NCI-H2196 (cell line): ENCODE data around the gene FILIP1.

ENCODE experiments used
- DNase-seq: peaks from one replicate; lab custom pipeline; 2025; ENCODE audit not compliant: unreplicated experiment; lab: John Stamatoyannopoulos, UW

FILIP1 gene

DNA sequence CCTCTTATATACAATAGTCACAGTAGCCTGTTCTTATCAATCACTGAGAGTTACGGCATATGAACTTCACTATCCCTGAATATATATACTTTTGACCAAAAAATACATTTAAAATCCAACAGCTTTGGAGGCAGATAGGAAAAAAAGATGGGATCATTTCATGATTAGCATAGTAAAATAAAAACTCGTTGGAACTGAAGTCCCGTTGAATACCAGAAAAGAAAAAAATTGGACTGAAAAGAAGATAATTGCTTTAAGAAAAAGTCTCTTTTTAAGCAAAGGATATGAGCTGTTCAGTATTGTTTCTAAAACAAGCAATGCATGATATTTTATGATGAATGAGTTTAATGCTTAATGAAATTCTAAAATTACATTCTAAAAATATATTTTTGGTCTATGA lies 4.4 kb upstream of the FILIP1 start:
- DNase-seq, result no peak

- DNase-seq, result no peak
Measured at GRCh38 chr6:75495011-75495410, 1.4 kb upstream of the FILIP1 start.

DNA sequence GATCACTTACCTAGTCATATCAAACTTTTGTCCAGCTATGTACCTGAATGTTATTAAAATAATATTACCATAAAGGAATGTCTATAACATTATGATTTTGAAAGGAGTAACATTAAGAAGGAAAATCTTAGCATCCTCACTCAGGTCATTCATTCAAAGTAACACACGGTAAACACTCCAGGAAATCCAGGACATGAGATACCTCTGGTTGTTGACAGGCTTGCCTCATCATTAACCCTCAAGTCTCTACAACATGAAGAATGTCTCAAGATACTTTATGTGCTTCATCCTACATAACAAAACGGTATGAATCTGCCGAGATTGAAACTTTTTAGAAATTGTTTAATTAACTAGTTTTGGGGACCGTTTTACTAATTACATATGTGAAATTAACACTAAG lies 690 bp upstream of the FILIP1 start:
- no peak for DNase-seq

DNA sequence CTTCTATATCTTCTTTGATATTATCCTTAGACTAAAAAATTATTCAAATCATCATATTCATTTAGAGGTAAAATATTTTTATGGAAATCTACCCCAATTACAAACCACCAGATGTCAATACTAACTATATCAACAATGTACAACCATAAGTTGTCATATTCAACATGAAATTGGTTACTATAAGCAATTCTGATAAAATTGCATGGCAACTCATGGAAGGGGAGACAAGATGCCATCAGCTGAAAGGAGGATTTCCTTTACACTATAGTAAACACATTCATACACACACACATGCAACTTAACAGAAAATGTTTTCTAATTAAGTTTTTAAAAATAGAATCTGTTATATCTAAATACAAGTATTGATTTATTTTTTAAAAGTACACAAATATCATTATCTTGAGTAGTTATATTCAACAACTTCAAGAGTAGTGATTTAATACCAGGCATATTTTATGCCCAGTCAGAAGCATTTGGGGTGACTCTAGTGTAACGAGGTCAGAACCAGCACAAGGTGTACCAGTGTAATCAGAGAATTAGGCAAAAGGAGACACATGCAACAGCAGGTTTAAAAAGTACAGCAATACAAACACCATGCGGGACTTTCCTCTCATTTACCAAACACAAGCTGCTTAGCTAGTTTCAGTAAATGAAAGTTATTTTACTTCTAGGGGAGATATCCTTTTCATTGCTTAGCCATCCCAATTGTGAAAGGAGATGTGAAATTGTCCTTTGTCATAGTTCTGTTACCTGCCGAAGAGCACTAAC lies 1.0 kb downstream of the FILIP1 start:
- no peak for DNase-seq

DNA sequence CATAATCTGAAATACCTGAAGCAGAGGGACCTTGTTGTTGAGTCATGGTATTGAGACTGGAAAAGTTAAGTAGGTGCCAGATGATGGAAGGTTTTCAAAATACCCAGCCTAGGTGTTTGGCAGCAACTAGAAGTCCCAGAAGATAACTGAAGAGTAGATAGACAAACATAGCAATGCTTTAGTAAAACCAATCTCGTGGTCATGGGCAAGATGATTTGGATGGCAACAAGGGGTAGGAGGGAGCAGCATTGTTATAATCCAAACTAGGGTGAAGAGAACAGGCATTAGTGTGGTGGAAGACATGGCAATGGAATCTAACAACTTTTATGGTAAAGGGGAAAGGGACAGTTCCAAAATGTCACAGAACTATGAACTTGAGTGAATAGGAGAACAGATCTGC lies 2.3 kb downstream of the FILIP1 start:
- no peak for DNase-seq

GRCh38 chr6:75490706-75491105 lies 2.9 kb downstream of the FILIP1 start:
- no peak for DNase-seq

DNA sequence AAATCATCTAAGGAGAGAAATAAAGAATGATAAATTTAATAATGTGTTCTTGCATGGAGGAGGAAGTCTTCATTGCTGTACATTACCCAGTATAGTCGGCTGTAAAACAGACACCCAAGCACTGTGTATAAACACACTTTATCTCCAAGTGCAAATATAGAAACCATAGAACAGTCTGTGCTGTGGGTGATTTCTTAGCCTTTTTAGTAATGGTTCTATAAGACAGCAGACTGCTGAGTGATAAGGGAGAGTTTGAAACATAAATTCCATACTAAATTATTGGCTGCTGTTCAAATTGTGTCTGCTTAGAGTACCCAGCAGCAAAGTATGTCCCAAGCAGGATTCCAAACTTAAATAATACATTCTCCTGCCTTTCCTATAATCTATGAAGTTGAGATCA lies 4.6 kb downstream of the FILIP1 start:
- DNase-seq, result no peak

DNA sequence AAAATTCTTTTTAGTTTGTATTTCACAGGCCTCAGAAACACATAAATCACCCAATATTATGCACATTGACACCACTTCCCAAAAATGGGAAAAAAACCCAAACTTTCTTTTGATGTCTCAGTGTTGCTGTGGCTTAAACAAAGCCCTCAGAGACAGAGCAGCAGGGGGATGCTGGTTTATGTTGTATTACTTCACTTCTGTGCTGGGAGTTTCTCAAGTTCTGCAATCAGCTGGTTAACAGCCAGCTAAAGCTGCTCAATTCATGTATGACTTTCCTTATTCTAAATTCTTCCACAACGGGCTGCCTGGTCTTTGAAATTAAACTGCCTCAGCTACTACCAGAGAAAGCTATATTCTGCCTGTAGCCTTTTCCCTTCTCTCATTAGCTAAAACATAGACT lies 5.6 kb downstream of the FILIP1 start:
- no peak for DNase-seq

DNA sequence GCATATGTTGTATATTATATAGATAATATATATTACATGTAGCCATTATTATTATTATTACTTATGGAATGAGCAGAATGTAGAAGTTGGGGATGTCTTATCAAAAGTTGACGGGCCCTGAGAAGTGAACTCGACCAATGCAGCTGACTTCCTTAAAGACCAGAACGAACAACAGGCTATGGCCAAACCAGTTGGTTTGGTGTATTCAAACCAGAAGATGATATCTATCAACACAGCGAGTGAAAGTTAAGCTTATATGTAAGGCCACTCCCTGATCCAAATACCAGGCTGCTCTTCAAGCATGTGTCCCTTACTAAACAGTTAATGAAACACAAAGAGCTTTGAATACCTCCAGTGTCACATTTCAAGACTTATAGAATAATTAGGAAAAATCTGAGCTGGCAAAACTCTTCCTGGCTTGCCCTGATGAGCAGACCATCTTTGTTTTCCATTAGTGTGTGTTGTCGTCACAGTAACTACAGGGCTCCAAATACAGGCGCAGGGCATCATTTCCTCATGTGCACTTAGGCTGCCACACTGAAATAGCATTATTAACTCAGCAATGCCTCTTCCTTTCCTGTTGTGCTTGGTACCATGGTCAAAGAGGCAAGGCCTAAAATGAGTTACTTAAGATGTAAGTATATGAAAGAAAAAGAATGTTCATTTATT lies 6.6 kb downstream of the FILIP1 start:
- DNase-seq, result no peak

DNA sequence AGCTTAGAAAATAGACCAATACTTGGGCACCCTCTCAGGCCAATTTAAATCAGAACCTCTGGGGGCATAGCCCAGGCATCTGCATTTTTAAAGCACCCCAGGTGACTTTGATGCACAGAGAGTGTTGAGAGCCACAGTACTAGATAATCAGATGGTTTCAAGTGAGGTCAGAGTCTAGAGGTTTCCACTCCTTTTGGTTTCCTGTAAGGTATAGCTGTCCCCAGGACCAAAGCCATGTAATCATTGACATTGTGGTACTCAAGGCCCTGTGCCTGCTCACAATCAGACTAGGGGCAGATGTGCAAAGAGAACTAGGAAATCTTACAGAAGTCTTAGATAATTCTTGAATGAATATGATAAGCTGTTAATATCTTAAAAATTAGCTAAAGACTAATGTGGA lies 9.1 kb downstream of the FILIP1 start:
- no peak for DNase-seq

DNA sequence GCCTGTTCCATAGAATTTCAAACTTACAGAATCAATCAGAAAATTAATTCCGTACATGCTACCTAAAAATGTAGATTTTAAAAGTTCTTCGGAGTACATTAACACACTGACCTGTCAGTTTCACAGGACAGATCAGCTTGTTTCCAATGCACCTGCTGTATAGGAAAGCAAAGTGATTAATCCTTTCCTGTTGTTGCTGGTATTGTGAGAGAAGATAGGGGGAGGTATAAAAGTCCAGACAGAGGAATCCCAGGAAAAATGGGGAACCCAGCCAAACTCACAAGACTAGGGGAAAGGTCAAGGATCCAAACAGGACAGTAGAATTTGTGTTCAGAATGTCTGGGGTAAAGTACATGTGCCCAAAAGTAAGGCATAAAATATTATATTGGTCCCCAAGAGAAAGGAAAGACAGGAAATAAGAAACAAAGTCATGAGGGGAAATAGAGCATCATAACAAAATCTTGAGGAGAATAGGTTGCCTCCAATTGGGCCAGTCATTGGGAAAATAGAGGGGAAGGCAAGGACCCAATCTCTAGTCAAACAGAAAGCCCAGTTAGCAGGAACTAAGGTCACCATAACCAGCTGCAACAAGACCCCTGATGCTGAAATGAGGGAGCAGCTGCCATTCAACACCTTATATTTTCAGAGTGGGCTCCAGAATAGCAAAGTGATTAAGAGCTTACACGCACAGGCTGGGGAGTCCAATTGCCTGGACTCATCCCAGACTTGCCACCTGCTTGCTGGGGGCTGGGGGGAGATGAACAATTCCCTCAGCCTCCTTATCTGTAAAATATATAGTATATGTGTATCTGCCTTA lies 10.3 kb downstream of the FILIP1 start:
- no peak for DNase-seq

DNA sequence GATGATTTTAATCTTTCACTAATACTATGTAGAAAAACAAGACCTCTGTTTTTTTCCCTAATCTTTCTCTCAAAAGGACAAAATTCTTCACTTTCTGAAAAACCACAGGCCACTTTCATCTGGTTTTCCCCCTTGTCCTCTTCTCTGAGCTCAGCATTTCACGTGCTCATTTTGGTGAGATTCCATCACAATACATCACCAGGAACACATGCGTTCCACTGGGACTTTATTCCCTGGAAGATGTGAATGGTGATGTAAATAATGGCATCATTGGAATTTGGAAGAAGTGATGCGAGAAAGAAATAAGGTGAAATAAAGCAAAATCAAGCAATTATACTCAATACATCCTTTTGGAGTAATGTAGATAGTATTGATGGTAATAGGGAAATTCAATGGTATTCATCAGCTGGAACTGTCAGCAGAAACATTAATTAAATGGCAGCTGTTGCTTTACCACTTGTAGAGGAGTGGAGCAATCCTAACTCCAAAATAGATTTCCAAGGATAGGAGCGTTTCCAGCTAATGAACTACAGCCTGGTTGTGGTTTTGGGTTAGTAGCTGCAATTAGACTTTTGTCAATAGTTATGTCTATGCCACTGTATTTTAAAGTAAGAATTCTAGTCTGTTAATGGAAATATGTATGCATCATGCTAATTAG lies 11.5 kb downstream of the FILIP1 start:
- no peak for DNase-seq

- no peak for DNase-seq
Measured at GRCh38 chr6:75481394-75481793, 12.2 kb downstream of the FILIP1 start.

DNA sequence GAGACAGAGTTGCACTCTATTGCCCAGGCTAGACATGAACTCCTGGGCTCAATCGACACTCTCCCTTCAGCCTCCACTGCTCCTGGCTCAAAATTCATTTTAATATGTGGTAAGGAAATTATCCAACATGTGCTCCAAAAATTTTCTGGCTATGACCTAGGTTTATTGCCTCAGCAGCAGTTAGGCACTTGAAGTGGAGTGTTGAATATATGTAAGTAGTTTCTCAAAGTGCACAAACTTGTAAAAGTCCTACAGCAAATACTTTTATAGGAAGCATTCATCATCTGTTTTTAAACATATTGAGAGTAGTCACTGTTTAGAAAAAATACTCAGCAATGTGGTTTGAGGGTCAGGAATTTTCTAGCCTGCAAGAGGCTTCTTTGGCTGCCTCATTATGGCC lies 13.2 kb downstream of the FILIP1 start:
- DNase-seq, result no peak

- DNase-seq, result no peak
Measured at GRCh38 chr6:75479712-75480111, 13.9 kb downstream of the FILIP1 start.

GRCh38 chr6:75478929-75479328 lies 14.7 kb downstream of the FILIP1 start:
- DNase-seq, result no peak

DNA sequence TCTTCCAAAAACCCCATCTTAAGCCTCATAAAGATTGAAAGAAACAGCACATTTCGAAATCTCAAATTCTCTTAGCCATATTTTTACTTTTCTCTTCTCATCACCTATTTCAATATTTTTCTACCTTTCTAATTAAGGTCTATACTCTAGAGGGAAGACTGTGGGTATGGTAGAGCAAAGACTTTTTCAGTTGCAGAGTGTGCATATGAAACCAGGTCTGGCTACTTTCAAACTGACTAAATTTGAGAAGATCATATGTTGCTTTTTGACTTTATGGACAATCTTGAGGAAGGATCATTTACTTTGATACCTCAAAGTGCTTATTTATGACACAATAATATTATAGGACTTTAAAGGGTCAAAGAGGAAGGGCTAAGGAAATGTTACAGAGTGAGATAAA lies 20.7 kb downstream of the FILIP1 start:
- DNase-seq, result no peak

DNA sequence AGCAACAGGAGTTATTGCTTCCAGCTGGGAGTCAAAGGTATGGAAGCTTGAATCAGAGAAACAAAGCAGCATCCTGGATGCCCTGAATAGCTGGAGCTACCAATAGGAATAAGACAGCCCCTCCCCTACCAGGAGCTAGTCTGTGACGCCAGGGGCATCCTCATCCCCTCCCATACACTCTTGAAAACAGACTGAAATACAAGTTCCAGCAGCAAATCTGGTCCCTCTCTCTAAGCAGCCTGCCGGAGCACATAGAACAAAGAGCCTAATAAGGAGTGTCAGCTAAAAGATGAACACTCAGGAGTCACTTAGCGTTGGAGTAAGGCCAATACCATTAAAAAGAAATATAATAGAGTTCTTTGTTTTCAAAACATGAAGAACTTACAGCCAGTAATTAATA lies 25.6 kb downstream of the FILIP1 start:
- DNase-seq, result no peak

DNA sequence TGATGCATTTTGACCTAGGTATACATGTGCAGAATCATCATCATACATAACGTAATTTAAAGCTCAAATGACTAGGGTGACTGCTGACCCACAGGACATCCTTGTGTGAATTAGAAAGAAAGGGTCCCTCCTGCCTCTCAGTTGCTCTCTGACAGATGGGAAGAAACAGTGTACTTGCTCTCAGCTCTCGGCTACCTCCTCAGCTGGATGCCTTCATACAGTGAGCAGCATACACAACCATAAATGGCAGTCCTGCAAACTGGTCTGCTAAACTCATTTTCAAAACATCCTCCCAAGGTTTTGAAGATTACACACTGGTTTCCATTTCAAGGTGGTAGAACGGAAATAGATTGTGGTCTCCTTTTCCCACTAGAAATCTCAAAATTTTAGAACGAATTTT lies 26.3 kb downstream of the FILIP1 start:
- DNase-seq, result no peak

- DNase-seq, result no peak
Measured at GRCh38 chr6:75466636-75467035, 27.0 kb downstream of the FILIP1 start.

GRCh38 chr6:75463908-75464307 lies 29.7 kb downstream of the FILIP1 start:
- no peak for DNase-seq

DNA sequence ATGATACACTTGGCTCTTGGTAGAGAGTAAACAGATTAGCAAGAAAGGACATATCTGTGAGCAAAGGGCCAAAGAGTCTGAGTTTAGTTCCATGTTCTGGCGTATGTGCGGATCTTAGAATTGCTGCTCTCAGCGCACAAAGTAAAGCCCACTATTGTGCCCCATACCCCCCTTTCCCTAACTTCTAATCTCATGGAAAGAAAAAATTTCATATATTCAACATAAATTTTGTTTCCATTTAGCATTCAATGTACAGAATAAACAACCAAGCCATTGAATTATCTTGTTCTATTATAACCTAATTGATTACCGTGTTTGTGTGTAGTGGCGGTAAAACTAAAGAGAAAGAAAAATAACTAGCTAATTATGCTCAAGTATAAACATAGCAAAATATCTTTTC lies 30.5 kb downstream of the FILIP1 start:
- DNase-seq, result no peak
